Esophagus squamous epithelium (tissue), 5 donors: Measurements from ENCODE around the gene AK9. TPM values are rescaled to one million over a fixed set of nuclear protein-coding genes. Genes with fewer than 3 reads are reported as not detected.

Experiments used
- DNase-seq: peaks from one replicate; lab custom pipeline; 2025; lab: John Stamatoyannopoulos, UW
- H3K27ac ChIP-seq, 4 donors: fragments of 200-600 bp; sonication (generic); one replicate each; pipeline ENCODE4 v1.5.1; 2016 to 2019; ENCODE audit warnings: mild to moderate bottlenecking in 1 of 4
- H3K27me3 ChIP-seq, 4 donors: fragments of 200-600 bp; sonication (generic); 1 replicate in 3 of 4; 2 replicates in 1 of 4; pipeline versions ENCODE4 v1.5.1 to v1.6.0; 2017 to 2021; ENCODE audit warnings: antibody characterized with exemption in 1 of 4
- H3K36me3 ChIP-seq, 3 donors: fragments of 200-600 bp; sonication (generic); one replicate each; pipeline ENCODE4 v1.5.1; 2016 to 2019
- H3K4me1 ChIP-seq, 3 donors: fragments of 200-600 bp; sonication (generic); one replicate each; pipeline ENCODE4 v1.5.1; 2017 to 2019
- H3K4me3 ChIP-seq, 4 donors: fragments of 200-600 bp; sonication (generic); 1 replicate in 3 of 4; 2 replicates in 1 of 4; pipeline ENCODE4 v1.5.1; 2016 to 2019; ENCODE audit warnings: mild to moderate bottlenecking in 2 of 4, moderate library complexity in 1 of 4
- H3K9me3 ChIP-seq, 3 donors: fragments of 200-600 bp; sonication (generic); one replicate each; pipeline ENCODE4 v1.5.1; 2016 to 2019
- CTCF ChIP-seq, 6 experiments: fragments of 450-650 bp in 4 of 6; fragments of 200-600 bp in 2 of 6; sonication (generic) in 2 of 6; IDR thresholded peaks; one replicate each; pipeline ENCODE4 v1.5.1; 2016 to 2019; ENCODE audit warnings: antibody characterized with exemption in 6 of 6, mild to moderate bottlenecking in 4 of 6, moderate library complexity in 4 of 6
- POLR2A ChIP-seq, 4 donors: fragments of 450-650 bp; IDR thresholded peaks; one replicate each; pipeline ENCODE4 v1.6.1; 2017; ENCODE audit warnings: antibody characterized with exemption in 4 of 4, mild to moderate bottlenecking in 4 of 4, moderate library complexity in 3 of 4
- WGBS, 2 donors: methylation state at CpG; one replicate each; pipeline ENCODE4 v1.1.5; 2018; 5-methylcytosine and 5-hydroxymethylcytosine counted together
- intact Hi-C: fragments of 100-400 bp; cut with DNase I; formaldehyde crosslinking; loops from one replicate; pipeline ENCODE4 v1.15.0; 2022
- total RNA-seq, 4 donors: library from RNA; depleted of rRNA; stranded (reverse); fragments of >200 nt; gene quantifications; one replicate each; pipeline ENCODE4 v1.1.0, GENCODE V29; 2016
- donor health status: DM: yes; HTN: yes; CAD: no.

AK9 gene
- total RNA-seq, 4 donors from 2014 or later = 2.8 to 9.0 (median 3.2) TPM

GRCh38 chr6:109506314-109506713, 184.7 kb downstream of the AK9 start:
- 81 to 83% methylated on average over 2 of the region's 2 CpGs for WGBS, 2 donors
- DNase-seq = no peak
- intact Hi-C loops = no loop called here

GRCh38 chr6:109503327-109504224, 187.4 kb downstream of the AK9 start:
- Histone ChIP-seq H3K4me3 (no peak overlapping the region), H3K27ac (no peak overlapping the region), H3K9me3 (no peaks in the 10 kb centered on the region), H3K4me1 (peaks cover 0 to 4% (median 0%) of the 10 kb centered on the region in 3 donors), H3K27me3 (no peaks in the 10 kb centered on the region), H3K36me3 (no peaks in the 10 kb centered on the region)
- no peak for TF ChIP-seq CTCF (IDR thresholded peaks at IDR 0.05)
- TF ChIP-seq POLR2A (IDR thresholded peaks at IDR 0.05) = no peak
- no peak for DNase-seq
- WGBS, 2 donors = 63 to 69% methylated on average over 7 to 9 of the region's 10 CpGs
- intact Hi-C loops = no loop called here

More at GRCh38 chr6:109506314-109506713, 184.7 kb downstream of the AK9 start:
- Histone ChIP-seq H3K36me3 (no peaks in the 10 kb centered on the region), H3K4me3 (no peak overlapping the region), H3K9me3 (no peaks in the 10 kb centered on the region), H3K4me1 (peaks cover 0 to 15% (median 0%) of the 10 kb centered on the region in 3 donors), H3K27me3 (no peaks in the 10 kb centered on the region), H3K27ac (no peak overlapping the region)
- TF ChIP-seq POLR2A (IDR thresholded peaks at IDR 0.05) = no peak
- TF ChIP-seq CTCF (IDR thresholded peaks at IDR 0.05) = no peak

GRCh38 chr6:109498936-109499335, 192.1 kb downstream of the AK9 start:
- intact Hi-C loops = no loop called here
- H3K27ac ChIP-seq = no peak overlapping the region
- no peaks in the 10 kb centered on the region for H3K36me3 ChIP-seq
- no peak for DNase-seq
- no peaks in the 10 kb centered on the region for H3K4me1 ChIP-seq
- no peaks in the 10 kb centered on the region for H3K9me3 ChIP-seq
- no peaks in the 10 kb centered on the region for H3K27me3 ChIP-seq
- 64 to 69% methylated on average over 2 of the region's 2 CpGs for WGBS, 2 donors
- no peak overlapping the region for H3K4me3 ChIP-seq
- no peak for TF ChIP-seq CTCF (IDR thresholded peaks at IDR 0.05)
- no peak for TF ChIP-seq POLR2A (IDR thresholded peaks at IDR 0.05)

GRCh38 chr6:109498052-109498451, 192.9 kb downstream of the AK9 start:
- WGBS, 2 donors = 79 to 84% methylated on average over 4 of the region's 4 CpGs
- no peak for DNase-seq
- intact Hi-C loops = no loop called here
- no peaks in the 10 kb centered on the region for H3K4me1 ChIP-seq
- no peaks in the 10 kb centered on the region for H3K9me3 ChIP-seq
- H3K27ac ChIP-seq = no peak overlapping the region
- TF ChIP-seq CTCF (IDR thresholded peaks at IDR 0.05) = no peak
- no peak for TF ChIP-seq POLR2A (IDR thresholded peaks at IDR 0.05)
- H3K36me3 ChIP-seq = no peaks in the 10 kb centered on the region
- no peak overlapping the region for H3K4me3 ChIP-seq
- H3K27me3 ChIP-seq = no peaks in the 10 kb centered on the region

- TF ChIP-seq CTCF (IDR thresholded peaks at IDR 0.05) = no peak
- no peak for TF ChIP-seq POLR2A (IDR thresholded peaks at IDR 0.05)
- Histone ChIP-seq H3K9me3 (no peaks in the 10 kb centered on the region), H3K27me3 (no peaks in the 10 kb centered on the region), H3K4me1 (no peaks in the 10 kb centered on the region), H3K4me3 (no peak overlapping the region), H3K27ac (no peak overlapping the region), H3K36me3 (no peaks in the 10 kb centered on the region)
- intact Hi-C loops = no loop called here
- 77 to 79% methylated on average over 9 of the region's 9 CpGs for WGBS, 2 donors
- no peak for DNase-seq
Observed at GRCh38 chr6:109496036-109496772, 194.8 kb downstream of the AK9 start.
